Ishikawa (cell line): Measurements from ENCODE around the gene INPP4B.

Experiments
- CEBPB ChIP-seq: IDR thresholded peaks from 2 replicates; pipeline ENCODE4 v1.6.1; 2012
- FOXM1 ChIP-seq: IDR thresholded peaks from 2 replicates; pipeline ENCODE4 v1.6.1; 2012; ENCODE audit warnings: low read depth, borderline replicate concordance
- RAD21 ChIP-seq: IDR thresholded peaks from 2 replicates; pipeline ENCODE4 v1.6.1; 2012; ENCODE audit warnings: low read depth
- TAF1 ChIP-seq: IDR thresholded peaks from 2 replicates; pipeline ENCODE4 v1.6.1; 2012; ENCODE audit warnings: low read depth, mild to moderate bottlenecking
- YY1 ChIP-seq: IDR thresholded peaks from 2 replicates; pipeline ENCODE4 v1.6.1; 2012; ENCODE audit warnings: low read depth
- ZBTB7A ChIP-seq: IDR thresholded peaks from 2 replicates; pipeline ENCODE4 v1.6.1; 2012; ENCODE audit warnings: low read depth
- TF ChIP-seq, protein P1 (sequence below): IDR thresholded peaks from 2 replicates; pipeline ENCODE4 v1.6.1; 2012; ENCODE audit warnings: low read depth, mild to moderate bottlenecking

DNA sequence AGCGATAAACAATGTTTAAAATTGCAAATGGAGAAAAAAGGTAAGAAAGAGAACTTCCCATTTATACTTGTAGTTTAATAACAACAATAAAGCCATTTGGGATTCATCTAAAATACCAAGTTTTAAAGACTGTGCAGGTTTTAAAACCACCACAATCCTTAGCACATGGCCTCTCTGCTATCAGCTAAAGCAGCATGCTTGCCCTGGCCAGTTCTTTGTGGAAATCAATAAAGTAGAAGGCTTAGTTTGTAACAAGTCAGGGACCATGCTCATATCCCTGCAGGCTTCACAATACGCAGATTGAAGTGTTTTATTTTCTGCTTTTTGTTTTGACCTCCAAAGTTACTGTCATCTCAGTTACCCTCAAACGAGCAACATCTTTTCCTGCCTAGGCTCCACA is 249.5 kb downstream of the INPP4B start:
- no peak for TF ChIP-seq ZBTB7A
- TF ChIP-seq YY1: no peak
- TF ChIP-seq, protein P1, sequence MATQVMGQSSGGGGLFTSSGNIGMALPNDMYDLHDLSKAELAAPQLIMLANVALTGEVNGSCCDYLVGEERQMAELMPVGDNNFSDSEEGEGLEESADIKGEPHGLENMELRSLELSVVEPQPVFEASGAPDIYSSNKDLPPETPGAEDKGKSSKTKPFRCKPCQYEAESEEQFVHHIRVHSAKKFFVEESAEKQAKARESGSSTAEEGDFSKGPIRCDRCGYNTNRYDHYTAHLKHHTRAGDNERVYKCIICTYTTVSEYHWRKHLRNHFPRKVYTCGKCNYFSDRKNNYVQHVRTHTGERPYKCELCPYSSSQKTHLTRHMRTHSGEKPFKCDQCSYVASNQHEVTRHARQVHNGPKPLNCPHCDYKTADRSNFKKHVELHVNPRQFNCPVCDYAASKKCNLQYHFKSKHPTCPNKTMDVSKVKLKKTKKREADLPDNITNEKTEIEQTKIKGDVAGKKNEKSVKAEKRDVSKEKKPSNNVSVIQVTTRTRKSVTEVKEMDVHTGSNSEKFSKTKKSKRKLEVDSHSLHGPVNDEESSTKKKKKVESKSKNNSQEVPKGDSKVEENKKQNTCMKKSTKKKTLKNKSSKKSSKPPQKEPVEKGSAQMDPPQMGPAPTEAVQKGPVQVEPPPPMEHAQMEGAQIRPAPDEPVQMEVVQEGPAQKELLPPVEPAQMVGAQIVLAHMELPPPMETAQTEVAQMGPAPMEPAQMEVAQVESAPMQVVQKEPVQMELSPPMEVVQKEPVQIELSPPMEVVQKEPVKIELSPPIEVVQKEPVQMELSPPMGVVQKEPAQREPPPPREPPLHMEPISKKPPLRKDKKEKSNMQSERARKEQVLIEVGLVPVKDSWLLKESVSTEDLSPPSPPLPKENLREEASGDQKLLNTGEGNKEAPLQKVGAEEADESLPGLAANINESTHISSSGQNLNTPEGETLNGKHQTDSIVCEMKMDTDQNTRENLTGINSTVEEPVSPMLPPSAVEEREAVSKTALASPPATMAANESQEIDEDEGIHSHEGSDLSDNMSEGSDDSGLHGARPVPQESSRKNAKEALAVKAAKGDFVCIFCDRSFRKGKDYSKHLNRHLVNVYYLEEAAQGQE: no peak
- TF ChIP-seq FOXM1: no peak
- TF ChIP-seq TAF1: no peak
- no peak for TF ChIP-seq RAD21
- TF ChIP-seq CEBPB: no peak
